Stimulated activated CD4-positive, alpha-beta T cell treated with anti-CD3 and anti-CD28 coated beads, Interleukin-1b, Interleukin-23, amount 100 ng/mL, for 4 hours (primary cell): ENCODE measurements around the gene SNAPC2.
"Not testable (repeated sequence)": the region's sequence is repeated elsewhere in the genome, so short reads cannot be mapped to it uniquely, and the experiment has no call there.

Experiments used
- DNase-seq, 2 donors: peaks; one replicate each; pipeline ENCODE4 v3.0.0-alpha.2; 2020; ENCODE audit warnings: low read depth in 2 of 2

The SNAPC2 gene

DNA sequence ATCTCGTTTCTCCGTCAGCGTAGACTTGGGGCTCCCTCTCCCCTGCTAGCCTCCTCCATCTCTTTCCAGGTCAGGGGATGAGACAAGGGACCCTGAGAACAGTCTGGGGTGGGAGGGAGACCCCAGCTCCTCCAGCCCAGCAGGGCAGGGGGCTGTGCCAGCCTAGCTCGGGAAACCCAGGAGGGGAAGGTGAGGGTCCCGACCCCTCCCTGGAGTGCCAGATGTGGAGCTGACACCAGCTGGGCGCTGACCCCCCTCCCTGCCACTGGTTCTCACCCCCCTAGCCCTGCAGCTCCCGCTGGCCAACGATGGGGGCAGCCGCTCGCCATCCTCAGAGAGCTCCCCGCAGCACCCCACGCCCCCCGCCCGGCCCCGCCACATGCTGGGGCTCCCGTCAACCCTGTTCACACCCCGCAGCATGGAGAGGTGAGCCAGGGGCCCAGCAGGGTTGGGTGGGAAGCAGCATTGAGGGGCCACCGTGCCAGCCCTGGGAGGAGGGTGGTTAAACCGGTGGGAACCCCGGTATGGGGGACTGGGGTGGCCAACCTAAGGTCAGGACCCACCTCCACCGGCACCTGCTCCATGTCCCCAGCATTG lies 10.6 kb upstream of the SNAPC2 start:
- no peak for DNase-seq

DNA sequence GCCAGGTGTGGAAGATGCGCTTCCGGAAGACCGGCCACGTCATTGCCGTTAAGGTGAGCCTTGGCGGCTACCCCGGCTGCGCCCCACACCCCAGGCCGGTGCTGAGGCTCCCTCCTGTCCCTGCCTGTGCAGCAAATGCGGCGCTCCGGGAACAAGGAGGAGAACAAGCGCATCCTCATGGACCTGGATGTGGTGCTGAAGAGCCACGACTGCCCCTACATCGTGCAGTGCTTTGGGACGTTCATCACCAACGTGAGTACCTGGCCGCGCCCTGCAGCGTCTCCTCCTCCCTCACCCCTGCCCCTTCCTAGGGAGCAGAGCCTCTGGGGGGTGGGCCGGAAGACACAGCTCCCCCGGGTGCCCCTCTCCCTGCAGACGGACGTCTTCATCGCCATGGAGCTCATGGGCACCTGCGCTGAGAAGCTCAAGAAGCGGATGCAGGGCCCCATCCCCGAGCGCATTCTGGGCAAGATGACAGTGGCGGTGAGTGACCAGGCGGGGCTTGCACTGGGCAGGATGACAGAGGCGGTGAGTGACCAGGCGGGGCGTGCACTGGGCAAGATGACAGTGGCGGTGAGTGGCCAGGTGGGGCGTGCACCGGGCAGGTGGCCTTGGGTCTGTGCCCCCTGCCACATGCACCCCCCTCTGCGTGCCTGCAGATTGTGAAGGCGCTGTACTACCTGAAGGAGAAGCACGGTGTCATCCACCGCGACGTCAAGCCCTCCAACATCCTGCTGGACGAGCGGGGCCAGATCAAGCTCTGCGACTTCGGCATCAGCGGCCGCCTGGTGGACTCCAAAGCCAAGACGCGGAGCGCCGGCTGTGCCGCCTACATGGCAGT lies 9.6 kb upstream of the SNAPC2 start:
- DNase-seq, result no peak

DNA sequence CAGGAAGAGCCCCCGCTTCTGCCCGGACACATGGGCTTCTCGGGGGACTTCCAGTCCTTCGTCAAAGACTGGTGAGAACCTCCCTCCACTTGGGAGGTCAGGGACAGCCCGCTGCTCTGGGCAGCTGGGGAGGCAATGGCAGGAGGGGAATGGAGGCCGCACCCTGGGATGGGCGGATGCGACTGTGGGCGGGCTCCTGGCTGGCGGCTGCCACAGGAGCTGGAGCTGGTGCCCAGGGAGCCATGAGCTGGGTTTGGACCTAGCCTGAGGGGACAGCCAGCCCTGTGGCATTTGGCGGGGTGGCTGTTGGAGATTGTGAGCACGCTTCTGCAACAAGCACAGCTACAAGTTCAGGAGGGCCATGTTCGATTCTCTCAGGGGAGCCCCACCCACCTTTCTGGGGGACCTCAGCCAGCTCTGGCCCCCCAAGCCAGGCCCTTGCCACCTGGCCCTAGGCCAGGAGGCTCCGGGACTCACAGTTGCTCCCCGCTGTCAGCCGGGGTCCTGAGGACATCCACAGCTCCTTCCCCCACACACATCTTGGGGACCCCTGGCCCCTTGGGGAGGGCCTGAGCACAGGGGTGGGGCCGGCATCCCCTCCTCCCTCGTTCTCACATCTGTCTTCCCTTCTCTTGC lies 8.5 kb upstream of the SNAPC2 start:
- DNase-seq, result no peak

DNA sequence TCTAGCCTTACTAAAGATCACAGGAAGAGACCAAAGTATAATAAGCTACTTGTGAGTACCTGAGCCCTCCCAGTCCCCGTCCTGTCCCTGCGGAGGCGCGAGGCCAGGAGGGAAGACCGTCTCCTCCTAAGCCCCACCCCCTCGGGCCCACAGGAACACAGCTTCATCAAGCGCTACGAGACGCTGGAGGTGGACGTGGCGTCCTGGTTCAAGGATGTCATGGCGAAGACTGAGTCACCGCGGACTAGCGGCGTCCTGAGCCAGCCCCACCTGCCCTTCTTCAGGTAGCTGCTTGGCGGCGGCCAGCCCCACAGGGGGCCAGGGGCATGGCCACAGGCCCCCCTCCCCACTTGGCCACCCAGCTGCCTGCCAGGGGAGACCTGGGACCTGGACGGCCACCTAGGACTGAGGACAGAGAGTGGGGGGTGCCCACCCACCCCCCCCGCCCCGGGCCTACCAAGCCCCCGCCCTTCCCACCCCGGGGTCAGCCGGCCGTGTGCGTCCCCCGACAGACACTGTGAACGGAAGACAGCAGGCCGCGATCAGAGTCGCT lies 7.9 kb upstream of the SNAPC2 start:
- DNase-seq, result no peak

DNA sequence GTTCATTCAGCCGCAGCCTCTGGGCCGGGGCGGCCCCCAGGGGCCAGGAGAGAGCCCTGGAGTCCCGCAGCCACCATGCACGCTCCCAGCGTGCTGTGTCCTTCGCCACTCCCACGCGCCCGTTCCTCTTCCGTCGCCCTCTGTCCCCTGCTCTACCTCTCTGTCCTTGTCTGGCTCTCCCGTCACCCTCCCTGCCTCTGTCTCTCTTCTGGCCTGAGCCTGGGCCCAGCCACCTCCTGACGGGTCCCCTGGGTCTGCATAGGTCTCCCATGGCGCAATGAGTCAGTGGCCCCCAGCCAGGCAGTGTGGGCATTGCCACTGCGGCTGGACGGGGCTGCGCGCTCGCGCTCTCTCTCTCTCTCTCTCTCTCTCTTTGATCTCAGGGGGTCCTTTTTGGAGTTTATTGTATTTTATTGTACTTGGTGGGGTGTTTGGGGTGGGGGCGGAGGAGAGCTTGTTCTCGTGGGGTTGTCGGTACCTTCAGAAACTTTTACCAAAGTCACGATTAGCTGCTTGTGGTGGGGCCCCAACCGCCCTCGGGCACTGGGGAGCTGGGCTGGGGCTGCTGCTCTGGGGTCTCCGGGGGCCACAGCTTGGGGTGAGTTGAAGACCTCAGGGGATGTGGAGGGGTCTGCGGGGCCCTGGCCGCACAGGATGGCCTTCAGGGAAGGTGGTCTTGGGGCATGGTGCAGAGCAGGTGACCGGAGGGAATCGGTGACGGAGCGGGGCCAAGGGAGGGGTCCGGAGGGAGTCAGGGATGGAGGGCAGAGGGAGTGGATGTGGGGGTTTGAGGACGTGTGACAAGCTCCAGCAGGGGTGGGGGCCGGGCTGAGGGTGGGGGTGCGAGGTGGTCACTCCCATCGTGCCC lies 7.2 kb upstream of the SNAPC2 start:
- no peak for DNase-seq

DNA sequence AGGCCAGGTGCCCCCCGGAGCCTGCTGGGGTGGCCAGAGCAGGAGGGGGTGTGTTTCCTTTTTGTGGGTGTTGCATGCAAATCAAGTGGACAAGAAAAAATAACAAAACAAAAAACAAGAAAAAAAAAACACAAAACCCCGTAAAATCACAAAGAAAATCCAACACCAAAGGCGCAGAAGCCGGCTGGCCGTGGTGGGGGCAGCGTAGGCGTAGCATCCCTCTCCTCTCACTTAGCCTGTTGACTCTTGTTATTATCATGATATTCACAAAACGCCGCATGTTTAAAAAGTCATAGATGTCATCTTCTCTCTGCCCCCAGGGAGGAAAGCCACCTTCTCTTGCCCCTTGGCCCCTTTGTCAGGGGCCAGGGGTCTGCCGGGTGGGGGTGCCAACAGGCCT lies 6.5 kb upstream of the SNAPC2 start:
- DNase-seq, result no peak

DNA sequence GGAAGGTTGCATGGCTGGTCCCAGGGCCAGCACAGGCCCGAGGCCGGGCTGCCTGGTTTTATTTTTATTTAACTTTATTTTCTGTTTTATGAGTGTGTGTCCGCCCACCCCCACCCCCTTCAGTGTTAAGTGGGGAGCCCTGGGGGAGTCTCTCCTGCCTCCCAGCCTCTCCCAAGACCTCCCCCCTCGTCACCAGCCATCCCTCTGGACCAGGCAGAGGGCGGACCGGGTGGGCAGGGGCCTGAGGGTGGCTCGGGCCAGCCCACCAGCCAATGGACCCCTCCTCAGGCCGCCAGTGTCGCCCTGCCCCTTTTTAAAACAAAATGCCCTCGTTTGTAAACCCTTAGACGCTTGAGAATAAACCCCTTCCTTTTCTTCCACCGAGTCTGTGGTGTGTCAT lies 6.0 kb upstream of the SNAPC2 start:
- DNase-seq, result no peak

DNA sequence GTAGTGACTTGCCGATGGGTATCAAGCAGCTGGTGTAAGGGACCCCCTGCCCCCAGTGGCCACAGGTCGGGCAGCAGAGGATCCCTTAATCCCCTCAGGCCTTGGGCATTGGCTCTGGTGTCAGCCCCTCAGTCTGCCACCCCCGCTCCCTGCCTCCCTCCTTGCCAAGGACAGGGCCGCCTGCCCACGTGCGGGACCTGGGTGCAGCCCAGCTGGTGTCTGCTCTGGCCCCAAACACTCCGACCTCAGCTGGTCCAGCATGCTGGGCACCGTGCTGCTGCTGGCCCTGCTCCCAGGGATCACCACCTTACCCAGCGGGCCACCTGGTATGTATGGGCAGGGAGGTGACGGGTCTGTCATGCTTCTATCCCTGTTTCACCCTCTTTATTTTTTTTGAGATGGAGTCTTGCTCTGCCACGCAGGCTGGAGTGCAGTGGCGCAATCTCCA lies 5.5 kb upstream of the SNAPC2 start, which contains the start of gene TGFBR3L:
Gene TGFBR3L (plus strand): TSS at position 233 of the 448 bp plus-strand sequence.
- no peak for DNase-seq

DNA sequence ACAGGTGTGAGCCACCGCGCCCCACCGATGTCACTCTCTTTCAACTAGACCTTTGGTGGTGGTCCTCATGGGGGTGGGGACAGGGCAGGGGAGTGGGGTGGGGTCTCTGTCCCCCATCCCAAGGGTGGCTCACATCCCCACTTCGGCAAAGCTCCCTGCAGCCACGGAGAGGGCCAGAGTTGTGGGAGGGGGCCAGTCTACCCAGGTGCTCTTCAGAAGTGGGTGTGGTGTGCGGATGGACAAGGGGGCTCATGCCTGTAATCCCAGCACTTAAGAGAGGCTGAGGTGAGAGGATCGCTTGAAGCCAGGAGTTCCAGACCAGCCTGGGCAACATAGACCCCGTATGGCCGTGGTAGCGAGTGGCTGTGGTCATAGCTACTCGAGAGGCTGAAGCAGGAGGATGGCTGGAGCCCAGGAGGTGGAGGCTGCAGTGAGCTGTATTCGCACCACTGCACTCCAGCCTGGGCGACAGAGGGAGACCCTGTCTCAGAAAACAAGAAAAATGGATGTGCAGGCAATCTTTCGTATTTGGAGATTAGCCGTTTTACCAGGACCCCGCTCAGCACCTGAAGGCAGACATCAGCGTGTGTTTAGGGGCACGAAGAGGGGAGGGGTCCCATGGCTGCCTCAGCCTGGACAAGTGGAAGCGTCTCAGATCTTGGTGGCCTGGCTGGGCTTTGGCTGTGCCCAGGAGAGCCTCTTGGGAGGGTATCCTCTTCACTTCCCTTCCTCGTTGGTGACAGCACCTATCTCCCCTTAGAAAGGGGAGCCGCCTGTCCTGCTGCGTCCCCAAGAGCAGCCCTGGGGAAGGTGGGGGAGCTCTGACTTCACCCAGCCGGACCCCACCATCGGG lies 4.7 kb upstream of the SNAPC2 start:
- DNase-seq, result no peak

DNA sequence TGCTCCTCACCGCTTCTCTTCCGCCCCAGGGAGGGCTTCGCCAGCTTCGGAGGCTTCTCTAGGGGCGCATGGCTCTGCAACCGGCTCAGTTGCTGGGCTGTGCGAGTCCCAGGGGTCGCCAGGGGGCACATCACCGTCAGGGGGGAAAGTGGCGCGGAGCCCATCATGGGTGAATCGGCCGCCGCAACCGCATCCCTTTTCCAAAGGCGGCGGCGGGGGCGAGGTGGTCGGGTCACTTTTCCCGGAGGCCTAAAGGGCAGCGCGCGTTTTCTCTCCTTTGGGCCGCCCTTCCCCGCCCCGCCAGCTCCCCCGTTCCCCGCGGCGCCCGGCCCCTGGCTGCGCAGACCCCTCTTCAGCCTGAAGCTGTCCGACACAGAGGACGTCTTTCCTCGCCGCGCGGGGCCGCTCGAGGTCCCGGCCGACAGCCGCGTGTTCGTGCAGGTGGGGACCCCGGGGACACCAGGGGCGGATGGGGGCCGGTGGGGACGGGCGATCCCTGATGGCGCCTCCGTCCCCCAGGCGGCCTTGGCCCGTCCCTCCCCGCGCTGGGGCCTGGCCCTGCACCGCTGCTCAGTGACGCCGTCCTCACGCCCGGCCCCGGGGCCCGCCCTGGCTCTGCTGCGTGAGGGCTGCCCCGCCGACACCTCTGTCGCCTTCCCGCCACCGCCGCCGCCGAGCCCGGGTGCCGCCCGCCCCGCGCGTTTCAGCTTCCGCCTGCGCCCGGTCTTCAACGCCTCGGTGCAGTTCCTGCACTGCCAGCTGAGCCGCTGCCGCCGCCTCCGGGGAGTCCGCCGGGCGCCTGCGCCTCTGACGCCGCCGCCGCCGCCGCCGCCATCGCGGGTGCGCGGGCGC lies 3.8 kb upstream of the SNAPC2 start:
- peak; percentile 28 to 53 for DNase-seq

DNA sequence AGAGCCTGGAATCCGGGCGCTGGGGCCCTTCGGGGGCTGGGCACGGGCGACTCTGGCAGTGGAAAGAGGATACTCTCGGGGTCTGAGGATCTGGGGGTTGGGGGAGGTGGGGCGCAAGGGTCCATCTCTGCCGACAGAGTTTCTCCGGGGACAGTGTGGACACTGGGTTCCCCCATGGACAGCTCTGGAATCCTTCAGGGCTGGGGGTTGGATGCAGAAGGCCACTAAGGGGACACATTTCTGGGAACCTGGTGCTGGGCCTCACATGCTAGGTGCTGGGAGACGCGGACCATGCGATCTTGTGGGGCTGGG lies 3.2 kb upstream of the SNAPC2 start:
- no peak for DNase-seq

DNA sequence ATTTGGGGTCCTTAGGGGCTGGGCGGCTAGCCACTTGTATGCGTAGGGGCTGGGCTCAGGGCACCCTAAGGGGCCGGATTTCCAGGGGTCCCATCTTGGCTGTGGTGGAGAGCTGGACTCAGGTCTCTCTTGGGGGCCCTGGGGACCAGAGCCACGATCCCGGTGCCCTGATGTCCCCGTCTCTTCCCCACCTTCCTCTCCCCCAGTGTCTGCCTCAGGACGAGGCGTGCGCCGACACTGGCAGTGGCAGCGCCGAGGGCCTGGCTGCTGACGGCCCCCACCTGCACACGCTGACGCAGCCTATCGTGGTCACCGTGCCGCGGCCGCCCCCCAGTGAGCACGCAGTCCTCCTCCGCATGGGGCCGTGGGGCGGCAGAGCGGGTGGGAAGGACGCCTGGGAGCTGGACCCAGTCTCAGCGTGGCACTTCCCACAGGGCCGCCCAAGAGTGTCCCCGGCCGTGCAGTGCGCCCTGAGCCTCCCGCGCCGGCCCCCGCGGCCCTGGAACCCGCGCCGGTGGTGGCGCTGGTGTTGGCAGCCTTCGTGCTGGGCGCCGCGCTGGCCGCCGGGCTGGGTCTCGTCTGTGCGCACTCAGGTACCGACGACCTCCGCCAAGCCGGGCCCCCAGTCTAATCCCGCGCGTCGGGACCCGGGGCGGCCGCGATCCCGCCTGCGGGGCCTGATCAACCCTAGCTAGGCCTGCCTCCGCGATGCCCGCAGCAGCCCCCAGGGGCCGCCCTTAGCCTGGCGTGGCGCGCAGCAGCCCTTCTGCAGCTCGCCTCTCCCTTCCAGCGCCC lies 2.7 kb upstream of the SNAPC2 start:
- peak; percentile 36 to 53 for DNase-seq

DNA sequence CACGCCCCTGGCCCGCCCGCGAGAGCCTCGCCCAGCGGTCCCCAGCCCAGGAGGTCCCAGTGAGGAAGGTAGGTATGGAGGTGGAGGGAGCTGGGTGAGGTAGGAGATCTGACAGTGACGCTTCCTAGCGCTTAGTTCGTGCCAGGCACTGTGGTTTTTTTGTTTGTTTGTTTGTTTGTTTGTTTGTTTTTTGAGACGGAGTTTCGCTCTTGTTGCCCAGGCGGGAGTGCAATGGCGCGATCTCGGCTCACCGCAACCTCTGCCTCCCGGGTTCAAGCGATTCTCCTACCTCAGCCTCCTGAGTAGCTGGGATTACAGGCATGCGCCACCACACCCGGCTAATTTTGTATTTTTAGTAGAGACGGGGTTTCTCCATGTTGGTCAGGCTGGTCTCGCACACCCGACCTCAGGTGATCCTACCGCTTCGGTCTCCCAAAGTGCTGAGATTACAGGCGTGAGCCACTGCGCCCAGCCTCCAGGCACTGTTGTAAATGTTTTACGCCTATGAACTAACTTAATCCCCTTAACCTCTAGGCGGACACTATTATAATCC lies 2.0 kb upstream of the SNAPC2 start:
- not testable (repeated sequence) for DNase-seq

DNA sequence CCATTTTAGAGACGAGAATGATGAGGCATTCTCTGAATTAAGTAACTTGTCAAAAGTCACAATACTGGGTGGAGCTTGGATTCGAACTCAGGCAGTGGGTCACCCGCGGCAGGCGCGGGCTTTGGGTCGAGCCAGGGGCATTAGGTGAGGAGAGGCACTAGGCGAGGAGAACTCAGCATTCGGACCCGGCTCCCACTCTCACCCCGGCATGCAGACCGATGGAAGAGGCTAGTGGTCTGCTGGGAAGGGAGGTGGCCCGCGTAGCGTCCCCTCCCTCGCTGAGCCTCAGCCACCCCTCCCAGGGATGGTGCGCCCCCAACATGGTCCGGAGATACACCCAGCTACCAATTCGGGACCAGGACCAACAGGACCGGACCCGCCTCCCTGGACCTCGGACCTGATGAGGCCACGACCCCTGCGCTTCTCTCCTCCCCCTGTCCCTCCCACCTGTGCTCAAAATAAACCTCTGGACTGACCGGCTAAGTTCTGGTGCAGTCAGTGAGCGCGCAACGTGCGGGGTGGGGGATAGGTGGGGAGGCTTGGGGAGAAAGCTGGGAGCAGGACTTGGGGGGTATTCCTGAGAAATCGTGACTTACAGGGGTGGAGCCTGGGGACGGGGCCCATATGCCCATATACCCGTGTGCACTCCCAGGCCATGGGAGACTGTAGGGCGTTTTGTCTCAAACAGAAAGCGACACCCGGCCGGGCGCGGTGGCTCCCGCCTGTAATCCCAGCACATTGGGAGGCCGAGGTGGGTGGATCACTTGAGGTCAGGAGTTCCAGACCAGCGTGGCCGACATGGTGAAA lies 1.3 kb upstream of the SNAPC2 start:
- DNase-seq, result no peak

DNA sequence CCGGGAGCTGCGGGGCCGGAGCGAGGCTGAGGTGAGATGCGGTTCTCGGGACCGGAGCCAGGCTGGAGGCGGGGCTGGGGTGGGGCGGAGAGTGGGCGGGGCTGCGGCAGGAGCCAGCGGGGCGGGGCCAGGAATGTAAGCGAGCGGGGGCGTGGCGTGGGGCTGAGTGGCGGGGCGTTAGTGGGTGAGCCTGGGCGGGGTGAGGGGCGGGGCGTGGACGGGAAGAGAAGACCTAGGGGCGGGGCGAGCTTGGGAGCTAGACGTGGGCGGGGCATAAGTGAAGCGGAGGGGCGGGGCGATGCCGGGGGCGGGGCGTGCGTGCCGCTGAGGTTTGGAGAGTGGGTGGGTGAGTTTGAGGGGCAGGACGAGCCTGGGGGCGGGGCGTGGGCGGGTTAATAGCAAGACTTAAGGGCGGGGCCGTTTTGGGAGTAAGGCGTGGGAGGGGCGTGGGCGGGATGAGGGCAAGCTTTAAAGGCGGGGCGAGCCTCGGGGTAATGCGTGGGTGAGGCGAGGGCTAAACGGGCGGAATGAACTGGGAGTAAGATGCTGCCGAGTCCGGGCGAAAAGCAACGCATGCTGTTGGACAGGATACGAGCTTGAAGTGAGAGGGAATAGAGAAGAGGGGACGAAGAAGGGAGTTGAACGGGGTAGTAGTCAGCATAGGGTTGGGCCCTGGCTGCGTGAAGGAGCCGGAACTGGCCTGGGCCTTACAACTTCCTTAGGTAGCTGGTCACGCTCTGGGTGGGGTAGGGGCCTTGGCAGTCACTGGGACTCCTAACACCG lies 572 bp downstream of the SNAPC2 start:
- peak; percentile 100 for DNase-seq

DNA sequence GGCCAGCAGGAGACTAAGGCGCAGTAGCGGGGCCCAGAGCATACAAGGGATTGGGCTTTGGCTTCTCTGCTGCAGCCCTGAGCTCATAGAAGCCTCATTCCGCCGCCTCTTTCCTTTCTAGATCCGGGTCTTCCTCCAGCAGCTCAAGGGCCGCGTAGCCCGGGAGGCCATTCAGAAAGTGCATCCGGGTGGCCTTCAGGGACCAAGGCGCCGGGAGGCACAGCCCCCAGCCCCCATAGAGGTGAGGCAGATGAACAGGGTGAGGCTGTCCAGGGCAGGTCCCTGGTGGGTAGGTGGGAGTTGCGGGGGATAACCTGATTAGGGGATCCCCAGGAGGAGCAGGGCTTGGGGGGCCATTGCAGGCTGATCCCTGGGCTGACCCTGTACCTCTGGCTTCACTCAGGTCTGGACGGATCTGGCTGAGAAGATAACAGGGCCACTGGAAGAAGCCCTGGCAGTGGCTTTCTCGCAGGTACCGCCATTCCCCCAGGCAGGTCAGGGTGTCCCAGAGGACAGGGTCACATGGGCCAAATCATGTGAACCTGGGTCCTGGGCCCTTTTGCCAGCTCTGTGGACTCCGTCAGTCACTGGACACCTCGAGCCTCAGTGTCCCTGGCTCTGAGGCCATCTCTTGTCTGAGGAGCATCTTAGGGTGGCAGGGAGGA lies 1.3 kb downstream of the SNAPC2 start:
- DNase-seq, result no peak
